A673 (cell line): ENCODE data around the gene DEUP1. TPM values are rescaled to one million over a fixed set of nuclear protein-coding genes. Genes with fewer than 3 reads are reported as not detected.
"Not testable (repeated sequence)": the region's sequence is repeated elsewhere in the genome, so short reads cannot be mapped to it uniquely, and the experiment has no call there.

Source experiments
- BruUV-seq: library from RNA; stranded (reverse); fragments of 400-500 nt; replicated peaks from 2 replicates; lab custom pipeline; 2021; lab: Mats Ljungman, UMichigan
- CTCF ChIA-PET: fragments of 300-600 bp; sonication (Branson Sonifier 250); formaldehyde crosslinking; loops from one replicate; lab custom pipeline; 2022; ENCODE audit warnings: antibody characterized with exemption; lab: Charles Lee
- POLR2A ChIA-PET: fragments of 300-600 bp; sonication (Branson Sonifier 250); formaldehyde crosslinking; loops from one replicate; lab custom pipeline; 2022; ENCODE audit warnings: antibody characterized with exemption; ENCODE audit not compliant: low non-redundant PET; lab: Charles Lee
- DNase-seq: peaks from one replicate; pipeline ENCODE4 v3.0.0-alpha.2; 2015; ENCODE audit warnings: low spot score
- H3K27ac ChIP-seq: fragments of 200-600 bp; sonication (generic); 2 replicates; pipeline ENCODE4 v1.5.1; 2016; ENCODE audit warnings: mixed run types, low read depth, mild to moderate bottlenecking, mixed read lengths, antibody characterized with exemption, low read length; ENCODE audit not compliant: poor library complexity, severe bottlenecking
- H3K27me3 ChIP-seq: fragments of 200-600 bp; sonication (generic); replicated peaks from 2 replicates; pipeline ENCODE4 v1.6.1; 2017; ENCODE audit warnings: mixed run types, low read depth, mild to moderate bottlenecking, mixed read lengths, antibody characterized with exemption, low read length; ENCODE audit not compliant: insufficient read depth, poor library complexity
- H3K36me3 ChIP-seq: fragments of 200-600 bp; sonication (generic); 2 replicates; pipeline ENCODE4 v1.6.1; 2016; ENCODE audit warnings: mixed run types, mild to moderate bottlenecking, mixed read lengths, antibody characterized with exemption, low read length; ENCODE audit not compliant: insufficient read depth, poor library complexity, severe bottlenecking
- H3K4me1 ChIP-seq: fragments of 200-600 bp; sonication (generic); 2 replicates; pipeline ENCODE4 v1.6.1; 2017; ENCODE audit warnings: mixed run types, mild to moderate bottlenecking, mixed read lengths, antibody characterized with exemption, low read length; ENCODE audit not compliant: insufficient read depth, poor library complexity, severe bottlenecking
- H3K4me3 ChIP-seq: fragments of 200-600 bp; sonication (generic); 2 replicates; pipeline ENCODE4 v1.5.1; 2016; ENCODE audit warnings: low read depth, mixed run types, mild to moderate bottlenecking, mixed read lengths, low read length; ENCODE audit not compliant: poor library complexity, severe bottlenecking
- H3K9me3 ChIP-seq: fragments of 200-600 bp; sonication (generic); 2 replicates; pipeline ENCODE4 v1.6.1; 2016; ENCODE audit warnings: mixed run types, low read depth, mild to moderate bottlenecking, mixed read lengths, antibody characterized with exemption, low read length; ENCODE audit not compliant: poor library complexity, severe bottlenecking
- CTCF ChIP-seq: fragments of 300-800, 200-600 bp; sonication (generic); conservative IDR thresholded peaks from 2 replicates; pipeline ENCODE4 v1.5.1; 2017; ENCODE audit warnings: low read depth, mild to moderate bottlenecking, antibody characterized with exemption, low read length, moderate library complexity, mixed read lengths
- EZH2 ChIP-seq: fragments of 200-600 bp; sonication (generic); IDR thresholded peaks from 2 replicates; pipeline ENCODE4 v1.6.1; 2017; ENCODE audit warnings: borderline replicate concordance, low read depth, mild to moderate bottlenecking, mixed read lengths, antibody characterized with exemption, low read length; ENCODE audit not compliant: poor library complexity, severe bottlenecking
- intact Hi-C: fragments of 100-400 bp; cut with micrococcal nuclease; formaldehyde crosslinking; loops from one replicate; pipeline ENCODE4 v1.10.0; 2022; ENCODE audit not compliant: unreplicated experiment
- total RNA-seq: library from RNA; stranded (reverse); gene quantifications from 2 replicates; pipeline ENCODE4 v1.2.3, GENCODE V29; 2021

DEUP1 gene
- total RNA-seq, 1 experiment from 2014 or later: not detected

- TF ChIP-seq CTCF: no peak
- TF ChIP-seq EZH2: no peak
- no TSS peak for BruUV-seq
- ChIA-PET CTCF (no interaction called here), POLR2A (no interaction called here)
- intact Hi-C loops: no loop called here
- H3K27ac ChIP-seq: no peak overlapping the region
- H3K36me3 ChIP-seq: no peaks in the 10 kb centered on the region
- peaks cover 4% of the 10 kb centered on the region for H3K27me3 ChIP-seq
- no peaks in the 10 kb centered on the region for H3K4me1 ChIP-seq
- no peaks in the 10 kb centered on the region for H3K9me3 ChIP-seq
- H3K4me3 ChIP-seq: no peak overlapping the region
- no peak for DNase-seq
These were observed 81.2 kb downstream of the DEUP1 start for GRCh38 chr11:93411705-93412104.

- DNase-seq: no peak
- Histone ChIP-seq H3K27ac (no peak overlapping the region), H3K27me3 (peaks cover 4% of the 10 kb centered on the region), H3K9me3 (no peaks in the 10 kb centered on the region), H3K4me3 (no peak overlapping the region), H3K36me3 (no peaks in the 10 kb centered on the region), H3K4me1 (no peaks in the 10 kb centered on the region)
- ChIA-PET CTCF (no interaction called here), POLR2A (no interaction called here)
- BruUV-seq: no TSS peak
- intact Hi-C loops: no loop called here
- TF ChIP-seq EZH2 (no peak), CTCF (no peak)
These were observed 101.7 kb downstream of the DEUP1 start for GRCh38 chr11:93432247-93432646.

- H3K27me3 ChIP-seq, CTCF ChIA-PET, intact Hi-C loops: not testable (repeated sequence)
These were observed 112.7 kb downstream of the DEUP1 start for GRCh38 chr11:93443232-93443631.

GRCh38 chr11:93444617-93445073, 114.1 kb downstream of the DEUP1 start:
- no peak overlapping the region for H3K27ac ChIP-seq
- H3K9me3 ChIP-seq: no peaks in the 10 kb centered on the region
- H3K36me3 ChIP-seq: no peaks in the 10 kb centered on the region
- intact Hi-C loops: no loop called here
- no peak overlapping the region for H3K4me3 ChIP-seq
- TF ChIP-seq CTCF (no peak), EZH2 (no peak)
- CTCF ChIA-PET: no interaction called here
- POLR2A ChIA-PET: no interaction called here
- H3K4me1 ChIP-seq: no peaks in the 10 kb centered on the region
- BruUV-seq: no TSS peak
- DNase-seq: no peak
- H3K27me3 ChIP-seq: peaks cover 3% of the 10 kb centered on the region

More at GRCh38 chr11:93443232-93443631, 112.7 kb downstream of the DEUP1 start:
- H3K4me3 ChIP-seq, POLR2A ChIA-PET, H3K36me3 ChIP-seq, H3K27ac ChIP-seq, BruUV-seq, H3K9me3 ChIP-seq, H3K4me1 ChIP-seq, DNase-seq: not testable (repeated sequence)
